H9 (cell line): ENCODE data around the gene RNF208. TPM values are rescaled to one million over a fixed set of nuclear protein-coding genes. Genes with fewer than 3 reads are reported as not detected.

ENCODE experiments used
- DNase-seq: peaks from one replicate; pipeline ENCODE4 v3.0.0-alpha.2; 2017
- H2AFZ ChIP-seq: one replicate; pipeline ENCODE4 v1.6.1; 2013; ENCODE audit warnings: mild to moderate bottlenecking, low read length, control low read depth, moderate library complexity
- H2AK5ac ChIP-seq: 2 replicates; pipeline ENCODE4 v1.6.1; 2013; ENCODE audit warnings: low read length, control low read depth, mixed read lengths; ENCODE audit not compliant: insufficient read length
- H2BK120ac ChIP-seq: one replicate; pipeline ENCODE4 v1.6.1; 2013; ENCODE audit warnings: low read depth, mild to moderate bottlenecking, low read length, control low read depth, inconsistent platforms; ENCODE audit not compliant: poor library complexity, severe bottlenecking
- H2BK12ac ChIP-seq: 2 replicates; pipeline ENCODE4 v1.6.1; 2013; ENCODE audit warnings: low read length, control low read depth, mixed read lengths, low read depth; ENCODE audit not compliant: insufficient read length
- H2BK15ac ChIP-seq: 2 replicates; pipeline ENCODE4 v1.6.1; 2013; ENCODE audit warnings: low read depth, low read length, control low read depth
- H2BK20ac ChIP-seq: one replicate; pipeline ENCODE4 v1.6.1; 2013; ENCODE audit warnings: low read depth, mild to moderate bottlenecking, low read length, control low read depth, inconsistent platforms; ENCODE audit not compliant: poor library complexity, severe bottlenecking
- H2BK5ac ChIP-seq: 2 replicates; pipeline ENCODE4 v1.6.1; 2013; ENCODE audit warnings: low read length, control low read depth, mixed read lengths; ENCODE audit not compliant: insufficient read length
- H3K14ac ChIP-seq: 2 replicates; pipeline ENCODE4 v1.6.1; 2013; ENCODE audit warnings: low read length, control low read depth; ENCODE audit not compliant: insufficient read depth
- H3K18ac ChIP-seq: 2 replicates; pipeline ENCODE4 v1.6.1; 2013; ENCODE audit warnings: low read depth, mild to moderate bottlenecking, mixed read lengths, low read length, control low read depth; ENCODE audit not compliant: insufficient read length
- H3K23ac ChIP-seq: 2 replicates; pipeline ENCODE4 v1.6.1; 2013; ENCODE audit warnings: low read length, control low read depth, mixed read lengths, low read depth; ENCODE audit not compliant: insufficient read length
- H3K23me2 ChIP-seq: 2 replicates; pipeline ENCODE4 v1.6.1; 2013; ENCODE audit warnings: low read depth, mild to moderate bottlenecking, mixed read lengths, low read length, control low read depth; ENCODE audit not compliant: insufficient read length, poor library complexity, severe bottlenecking
- H3K27ac ChIP-seq: 2 replicates; pipeline ENCODE4 v1.5.1; 2013; ENCODE audit warnings: low read length, control low read depth, mixed read lengths, low read depth; ENCODE audit not compliant: insufficient read length
- H3K27me3 ChIP-seq: 2 replicates; pipeline ENCODE4 v1.6.1; 2013; ENCODE audit warnings: low read length, control low read depth, inconsistent platforms; ENCODE audit not compliant: insufficient read depth
- H3K4ac ChIP-seq: 2 replicates; pipeline ENCODE4 v1.6.1; 2013; ENCODE audit warnings: low read depth, mild to moderate bottlenecking, control low read depth, inconsistent platforms, low read length, moderate library complexity
- H3K4me1 ChIP-seq: 2 replicates; pipeline ENCODE4 v1.6.1; 2013; ENCODE audit warnings: low read length, control low read depth, inconsistent platforms; ENCODE audit not compliant: insufficient read depth
- H3K4me2 ChIP-seq: 2 replicates; pipeline ENCODE4 v1.6.1; 2013; ENCODE audit warnings: low read length, control low read depth, mixed read lengths; ENCODE audit not compliant: insufficient read length, insufficient read depth
- H3K56ac ChIP-seq: 2 replicates; pipeline ENCODE4 v1.6.1; 2013; ENCODE audit warnings: low read depth, mild to moderate bottlenecking, mixed read lengths, low read length, control low read depth; ENCODE audit not compliant: insufficient read length
- H3K79me1 ChIP-seq: 2 replicates; pipeline ENCODE4 v1.6.1; 2013; ENCODE audit warnings: low read depth, mild to moderate bottlenecking, moderate library complexity, low read length, control low read depth, inconsistent platforms; ENCODE audit not compliant: insufficient read depth, poor library complexity, severe bottlenecking
- H3K79me2 ChIP-seq: 2 replicates; pipeline ENCODE4 v1.6.1; 2013; ENCODE audit warnings: low read length, control low read depth, inconsistent platforms; ENCODE audit not compliant: insufficient read depth
- H3K9ac ChIP-seq: 2 replicates; pipeline ENCODE4 v1.6.1; 2013; ENCODE audit warnings: low read length, control low read depth, mixed read lengths; ENCODE audit not compliant: insufficient read length; ENCODE audit errors: extremely low read depth
- H3K9me3 ChIP-seq: one replicate; pipeline ENCODE4 v1.6.1; 2013; ENCODE audit warnings: low read depth, low read length, inconsistent platforms; ENCODE audit not compliant: control insufficient read depth
- H3T11ph ChIP-seq: one replicate; pipeline ENCODE4 v1.6.1; 2013; ENCODE audit warnings: mild to moderate bottlenecking, low read length, control low read depth, inconsistent platforms
- H4K20me1 ChIP-seq: one replicate; pipeline ENCODE4 v1.6.1; 2013; ENCODE audit not compliant: control insufficient read depth, insufficient read length, insufficient read depth
- H4K5ac ChIP-seq: 2 replicates; pipeline ENCODE4 v1.6.1; 2013; ENCODE audit warnings: low read depth, mild to moderate bottlenecking, mixed read lengths, low read length, control low read depth; ENCODE audit not compliant: insufficient read length
- H4K8ac ChIP-seq: replicated peaks from 2 replicates; pipeline ENCODE4 v1.6.1; 2013; ENCODE audit warnings: low read length, control low read depth, mixed read lengths, low read depth; ENCODE audit not compliant: insufficient read length
- H4K91ac ChIP-seq: 2 replicates; pipeline ENCODE4 v1.6.1; 2013; ENCODE audit warnings: low read depth, mild to moderate bottlenecking, moderate library complexity, mixed read lengths, low read length, control low read depth; ENCODE audit not compliant: insufficient read length
- H3K27ac Mint-ChIP-seq, 3 experiments: 2 replicates in 2 of 3; 3 replicates in 1 of 3; pipeline ENCODE4 v1.8.0; 2020 to 2021; ENCODE audit warnings: mixed read lengths in 3 of 3, mild to moderate bottlenecking in 1 of 3, moderate library complexity in 1 of 3
- H3K27me3 Mint-ChIP-seq: 2 replicates; pipeline ENCODE4 v1.8.0; 2021; ENCODE audit warnings: low read depth, mild to moderate bottlenecking, moderate library complexity, mixed read lengths
- H3K36me3 Mint-ChIP-seq, 3 experiments: 2 replicates in 2 of 3; 3 replicates in 1 of 3; pipeline ENCODE4 v1.8.0; 2020 to 2021; ENCODE audit warnings: low read depth in 3 of 3, mixed read lengths in 3 of 3; ENCODE audit not compliant: insufficient read depth in 1 of 3
- H3K4me1 Mint-ChIP-seq, 2 experiments: 2 replicates each; pipeline ENCODE4 v1.8.0; 2020; ENCODE audit warnings: mixed read lengths in 2 of 2
- H3K4me3 Mint-ChIP-seq, 2 experiments: 2 replicates in 1 of 2; 3 replicates in 1 of 2; pipeline ENCODE4 v1.8.0; 2020 to 2021; ENCODE audit warnings: mild to moderate bottlenecking in 2 of 2, mixed read lengths in 2 of 2, moderate library complexity in 1 of 2
- H3K9me3 Mint-ChIP-seq, 2 experiments: 2 replicates in 1 of 2; 3 replicates in 1 of 2; pipeline ENCODE4 v1.8.0; 2020; ENCODE audit warnings: mild to moderate bottlenecking in 2 of 2, mixed read lengths in 2 of 2, moderate library complexity in 1 of 2
- WGBS: extraction: QIAGEN DNeasy Blood & Tissue Kit; methylation state at CpG from one replicate; pipeline ENCODE4 v1.1.7; 2013; ENCODE audit warnings: missing lambda C conversion rate, low lambda C conversion rate, mixed read lengths; ENCODE audit not compliant: insufficient read length; ENCODE audit errors: extremely low coverage; 5-methylcytosine and 5-hydroxymethylcytosine counted together
- total RNA-seq: library from RNA; stranded (reverse); gene quantifications from 2 replicates; pipeline ENCODE4 v1.2.1, GENCODE V29; 2021
- TF ChIP-seq, protein P1 (sequence below): fragments of 200-600 bp; sonication (generic); conservative IDR thresholded peaks from 3 replicates; pipeline ENCODE4 v1.8.0; 2021; ENCODE audit warnings: antibody characterized with exemption, mild to moderate bottlenecking

Gene RNF208
- total RNA-seq, 1 experiment from 2014 or later, result 7.7 TPM

- Histone ChIP-seq H2BK15ac (no peak overlapping the region), H3K9me3 (no peaks in the 10 kb centered on the region), H3K23me2 (peaks cover 13% of the 10 kb centered on the region), H4K91ac (no peak overlapping the region), H2AFZ (no peak overlapping the region), H3T11ph (no peak overlapping the region), H3K4me2 (no peak overlapping the region), H3K14ac (no peak overlapping the region), H3K23ac (no peak overlapping the region), H3K4me1 (peaks cover 5% of the 10 kb centered on the region; the same call in 1 of the 2 replicates), H2AK5ac (no peak overlapping the region), H3K79me2 (peaks cover 10% of the 10 kb centered on the region; the same call in 1 of the 2 replicates), H3K9ac (no peak overlapping the region), H2BK20ac (no peak overlapping the region), H3K27me3 (no peaks in the 10 kb centered on the region), H3K18ac (no peak overlapping the region), H2BK5ac (no peak overlapping the region), H3K4ac (no peak overlapping the region), H3K27ac (no peak overlapping the region), H4K8ac (no peak overlapping the region), H4K20me1 (no peaks in the 10 kb centered on the region), H4K5ac (no peak overlapping the region), H2BK12ac (no peak overlapping the region), H2BK120ac (no peak overlapping the region), H3K56ac (no peak overlapping the region), H3K79me1 (peaks cover 6% of the 10 kb centered on the region)
- no peaks in the 10 kb centered on the region for H3K9me3 Mint-ChIP-seq
- peaks cover 20 to 27% of the 10 kb centered on the region in 2 experiments for H3K4me1 Mint-ChIP-seq
- H3K27ac Mint-ChIP-seq, result no peak overlapping the region; a peak in 1 of 7 replicates
- H3K27me3 Mint-ChIP-seq, result no peaks in the 10 kb centered on the region
- DNase-seq, result no peak
- peak overlapping the region; percentile 94 to 96 for H3K4me3 Mint-ChIP-seq
- H3K36me3 Mint-ChIP-seq, result peaks cover 7 to 38% (median 26%) of the 10 kb centered on the region in 3 experiments; a peak in 6 of 7 replicates
- TF ChIP-seq, protein P1, sequence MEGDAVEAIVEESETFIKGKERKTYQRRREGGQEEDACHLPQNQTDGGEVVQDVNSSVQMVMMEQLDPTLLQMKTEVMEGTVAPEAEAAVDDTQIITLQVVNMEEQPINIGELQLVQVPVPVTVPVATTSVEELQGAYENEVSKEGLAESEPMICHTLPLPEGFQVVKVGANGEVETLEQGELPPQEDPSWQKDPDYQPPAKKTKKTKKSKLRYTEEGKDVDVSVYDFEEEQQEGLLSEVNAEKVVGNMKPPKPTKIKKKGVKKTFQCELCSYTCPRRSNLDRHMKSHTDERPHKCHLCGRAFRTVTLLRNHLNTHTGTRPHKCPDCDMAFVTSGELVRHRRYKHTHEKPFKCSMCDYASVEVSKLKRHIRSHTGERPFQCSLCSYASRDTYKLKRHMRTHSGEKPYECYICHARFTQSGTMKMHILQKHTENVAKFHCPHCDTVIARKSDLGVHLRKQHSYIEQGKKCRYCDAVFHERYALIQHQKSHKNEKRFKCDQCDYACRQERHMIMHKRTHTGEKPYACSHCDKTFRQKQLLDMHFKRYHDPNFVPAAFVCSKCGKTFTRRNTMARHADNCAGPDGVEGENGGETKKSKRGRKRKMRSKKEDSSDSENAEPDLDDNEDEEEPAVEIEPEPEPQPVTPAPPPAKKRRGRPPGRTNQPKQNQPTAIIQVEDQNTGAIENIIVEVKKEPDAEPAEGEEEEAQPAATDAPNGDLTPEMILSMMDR, result 0 out of 3 replicates have a peak, but pooled peaks have one; percentile 16
- WGBS, result no CpG with 5 or more reads among the region's 9 CpGs
These were observed 31.7 kb downstream of the RNF208 start for GRCh38 chr9:137190315-137190856.
